HG02571 (cell line): ENCODE results near the gene QRFPR.
"Not testable (repeated sequence)": the region's sequence is repeated elsewhere in the genome, so short reads cannot be mapped to it uniquely, and the experiment has no call there.

Experiments
- ATAC-seq: cut with Tn5 transposase; IDR thresholded peaks from one replicate; pipeline ENCODE4 v1.9.1; 2021; ENCODE audit warnings: mild to moderate bottlenecking, moderate library complexity; ENCODE audit not compliant: unreplicated experiment

The QRFPR gene

DNA sequence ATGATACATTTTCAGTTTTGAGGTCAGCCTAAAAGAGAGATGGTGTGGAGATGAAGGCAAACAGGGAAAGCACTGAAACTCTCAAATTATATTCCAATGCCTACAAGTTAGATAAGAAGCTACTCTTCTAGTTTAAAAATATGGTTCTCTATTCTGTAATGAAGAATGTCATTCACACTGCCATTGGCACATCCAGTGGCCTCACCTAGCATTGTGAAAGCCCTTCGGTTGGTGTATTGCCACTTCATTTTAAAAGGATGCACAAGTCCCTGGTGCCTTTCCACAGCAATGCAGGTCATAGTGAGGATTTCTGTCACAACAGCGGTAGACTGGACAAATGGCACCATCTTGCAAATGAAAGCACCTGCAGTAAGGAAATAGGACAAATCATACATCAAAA is 40.6 kb downstream of the QRFPR start:
- no peak for ATAC-seq

DNA sequence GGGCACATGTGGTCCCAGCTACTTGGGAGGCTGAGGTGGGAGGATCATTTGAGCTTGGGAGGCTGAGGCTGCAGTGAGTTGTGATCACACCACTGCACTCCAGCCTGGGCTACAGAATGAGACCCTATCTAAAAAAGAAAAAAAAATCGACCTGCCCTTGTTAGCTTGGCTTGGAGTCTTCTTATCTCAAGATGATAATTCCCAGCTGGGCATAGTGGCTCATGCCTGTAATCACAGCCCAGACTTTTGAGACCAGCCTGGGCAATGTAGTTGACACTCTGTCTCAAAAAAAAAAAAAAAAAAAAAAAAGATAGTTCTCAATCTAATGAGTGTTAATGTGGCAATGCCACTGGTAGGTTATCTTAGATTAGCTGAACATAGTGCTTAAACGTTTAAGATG is 41.0 kb downstream of the QRFPR start:
- no peak for ATAC-seq

DNA sequence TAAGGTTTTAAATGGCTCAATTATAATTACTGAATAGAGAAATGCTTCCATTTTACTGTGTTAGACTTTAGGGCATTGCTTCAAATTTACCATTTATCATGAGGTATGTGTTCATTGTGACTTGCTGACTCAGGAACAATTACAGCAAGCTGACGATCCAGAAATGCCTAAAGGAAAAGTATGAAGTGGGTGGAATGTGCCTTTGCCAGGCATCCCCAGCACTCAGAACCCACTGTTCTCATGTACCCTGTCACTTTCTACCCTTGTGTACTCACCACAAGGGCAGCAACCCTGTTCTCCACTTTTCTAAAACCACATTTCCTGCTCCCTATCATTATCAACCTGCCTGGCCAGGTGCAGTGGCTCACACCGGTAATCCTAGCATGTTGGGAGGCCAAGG is 41.5 kb downstream of the QRFPR start:
- ATAC-seq, result no peak

DNA sequence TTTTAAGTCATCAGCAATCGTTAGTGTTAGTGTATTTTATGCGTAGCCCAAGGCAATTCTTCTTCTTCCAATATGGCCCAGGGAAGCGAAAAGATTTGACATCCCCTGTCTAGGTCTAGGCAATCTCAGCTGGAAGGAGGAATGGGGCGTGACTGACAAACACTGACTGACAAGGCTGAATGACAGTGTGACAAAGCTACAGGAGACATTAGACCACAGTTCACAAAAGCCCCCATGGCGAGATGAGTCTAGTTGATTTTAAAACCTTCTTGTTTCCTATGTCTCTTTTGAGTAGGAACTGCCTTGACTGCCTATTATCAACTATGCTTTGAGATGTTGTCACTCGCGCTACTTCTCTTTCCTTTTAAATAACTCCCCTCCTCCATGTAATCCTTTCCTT is 42.3 kb downstream of the QRFPR start:
- ATAC-seq, result no peak

DNA sequence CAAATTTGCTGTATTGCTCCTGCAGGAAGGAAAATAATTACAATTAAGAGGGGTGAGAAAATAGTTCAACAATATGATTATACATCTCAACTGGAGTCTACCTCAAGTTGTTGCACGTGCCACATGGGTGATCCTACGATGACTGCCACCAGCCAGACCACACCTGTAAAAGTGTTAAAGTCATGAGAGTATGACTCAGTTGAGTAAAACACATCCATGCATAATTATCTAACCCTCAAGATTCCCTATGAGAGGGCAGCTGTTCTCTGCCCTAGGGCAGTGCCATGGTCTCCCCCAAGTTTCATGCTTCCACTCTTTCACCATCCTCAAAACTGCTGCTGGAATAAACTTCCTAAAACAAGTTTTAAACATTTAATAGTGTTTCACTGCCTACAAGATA is 44.1 kb downstream of the QRFPR start:
- ATAC-seq, result no peak

DNA sequence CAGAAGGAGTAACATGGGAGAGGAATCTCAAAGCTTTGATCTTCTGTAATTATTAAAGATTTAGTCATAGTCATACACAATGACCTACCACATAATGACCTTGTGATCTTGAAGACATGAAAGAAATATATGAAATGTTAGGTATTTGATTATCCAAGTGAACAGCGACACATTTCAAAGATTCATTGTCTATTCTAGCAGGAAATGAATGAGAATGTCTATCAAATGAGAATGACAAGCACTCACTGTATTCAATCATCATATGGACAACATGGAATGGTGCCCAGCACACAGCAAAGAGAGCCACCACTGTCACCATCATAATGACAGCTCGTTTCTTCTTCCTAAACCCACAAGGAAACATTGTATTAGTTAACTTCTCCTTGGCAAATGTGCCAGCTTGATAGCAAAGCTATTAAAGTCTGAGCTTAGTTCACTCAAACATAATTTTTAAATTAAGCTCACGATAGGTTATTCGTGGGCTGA is 50.6 kb downstream of the QRFPR start:
- ATAC-seq, result no peak

DNA sequence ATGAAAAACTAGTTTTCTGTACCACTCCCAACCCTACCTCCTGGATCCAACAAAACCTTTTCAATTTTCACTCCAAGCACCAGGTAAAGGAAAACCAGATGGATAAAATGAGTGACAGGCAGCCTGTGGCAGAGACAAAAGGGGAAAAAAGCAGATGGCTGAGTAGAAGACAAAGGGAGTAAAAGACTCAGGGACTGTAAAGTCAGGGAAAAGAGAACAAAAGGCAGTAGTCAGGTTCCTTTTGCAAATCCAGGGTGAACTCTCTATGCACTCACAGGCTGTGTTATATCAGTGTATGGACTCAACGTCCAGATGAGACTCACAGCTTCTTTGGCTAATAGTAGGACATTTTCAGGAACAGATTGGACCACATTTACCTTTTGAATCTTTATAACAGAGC is 54.2 kb downstream of the QRFPR start:
- no peak for ATAC-seq

DNA sequence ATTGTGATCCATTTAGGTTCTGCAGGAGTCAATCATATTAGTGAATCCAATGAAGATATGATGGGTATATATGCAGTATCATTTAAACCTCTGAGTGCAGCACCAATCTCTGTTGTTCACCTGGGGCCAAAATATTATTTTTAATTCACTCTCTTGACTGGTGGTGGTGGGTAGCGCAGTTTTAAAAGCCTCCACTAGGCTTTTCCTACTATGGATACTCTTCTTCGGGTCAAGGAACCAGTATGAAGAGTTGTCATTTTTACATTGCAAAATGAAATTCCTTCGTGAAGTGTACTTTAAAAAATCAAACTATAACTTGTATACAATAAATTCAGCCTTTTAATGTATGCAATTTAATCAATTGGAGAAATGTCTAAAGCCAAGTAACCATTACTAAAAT is 56.5 kb downstream of the QRFPR start:
- ATAC-seq, result no peak

DNA sequence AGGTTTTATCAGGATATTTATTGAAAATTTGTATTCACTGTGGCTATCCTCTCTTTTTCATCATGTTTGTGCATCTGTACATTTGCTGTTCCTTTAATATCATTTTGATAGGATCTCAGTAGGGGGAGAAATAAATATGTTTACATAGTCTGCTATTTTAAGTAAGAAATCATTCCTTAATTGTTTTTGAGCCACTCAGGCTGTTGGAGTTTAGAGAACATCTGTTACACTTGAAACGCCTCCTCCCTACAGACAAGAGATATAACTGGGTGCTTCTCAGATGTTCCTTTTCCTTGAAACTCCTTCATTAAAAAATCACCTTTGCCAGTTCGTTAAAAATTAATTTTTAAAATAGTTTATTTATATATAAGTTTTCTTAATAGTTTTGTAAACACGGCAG is 59.4 kb downstream of the QRFPR start:
- ATAC-seq, result no peak

DNA sequence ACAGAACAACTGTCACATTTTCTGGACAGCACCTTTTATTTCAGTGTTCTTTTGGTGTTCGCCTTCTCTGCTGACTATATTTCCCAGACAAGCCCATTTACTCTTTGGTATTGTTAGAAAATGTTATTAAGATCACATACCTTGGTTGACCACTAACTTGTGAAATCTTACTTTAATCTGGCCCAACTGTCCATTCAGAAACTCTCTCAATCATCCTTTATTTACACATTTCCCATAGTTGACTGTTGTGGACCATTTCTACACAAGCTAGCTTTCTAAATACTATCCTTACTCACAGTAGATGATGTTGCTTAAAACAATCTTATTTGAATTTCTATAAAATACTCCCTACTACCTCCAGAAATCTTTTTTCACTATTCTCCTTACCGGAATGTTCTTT is 64.7 kb downstream of the QRFPR start:
- no peak for ATAC-seq

DNA sequence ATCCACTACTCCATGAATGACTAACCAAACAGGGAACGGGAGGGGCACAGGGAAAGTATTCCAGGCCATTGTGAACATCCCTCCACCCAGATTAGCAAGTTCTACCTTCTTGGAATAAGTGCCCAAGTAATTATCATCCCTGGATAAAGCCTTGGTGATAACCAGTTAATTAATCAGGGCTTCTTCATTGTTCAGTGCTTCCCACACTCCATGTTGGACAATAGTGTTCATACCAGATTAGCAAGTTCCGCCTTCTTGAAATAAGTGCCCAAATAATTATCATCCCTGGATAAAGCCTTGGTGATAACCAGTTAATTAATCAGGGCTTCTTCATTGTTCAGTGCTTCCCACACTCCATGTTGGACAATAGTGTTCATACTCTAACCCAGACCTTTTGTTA is 67.4 kb downstream of the QRFPR start:
- not testable (repeated sequence) for ATAC-seq

DNA sequence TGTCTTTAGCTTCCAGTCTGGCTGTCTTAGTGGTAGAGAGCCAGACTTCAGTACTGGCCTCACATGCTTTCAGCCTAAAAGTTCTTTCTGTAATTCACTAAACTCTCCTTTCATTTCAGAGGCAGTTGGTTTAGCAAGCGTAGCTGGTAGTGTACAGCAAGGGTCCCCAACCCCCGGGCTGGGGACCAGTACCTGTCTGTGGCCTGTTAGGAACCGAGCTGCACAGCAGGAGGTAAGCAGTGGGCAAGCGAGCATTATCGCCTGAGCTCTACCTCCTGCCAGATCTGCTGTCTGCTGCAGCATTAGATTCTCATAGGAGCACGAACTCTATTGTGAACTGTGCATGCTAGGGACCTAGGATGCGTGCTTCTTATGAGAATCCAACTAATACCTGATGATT is 72.0 kb downstream of the QRFPR start:
- ATAC-seq, result no peak

DNA sequence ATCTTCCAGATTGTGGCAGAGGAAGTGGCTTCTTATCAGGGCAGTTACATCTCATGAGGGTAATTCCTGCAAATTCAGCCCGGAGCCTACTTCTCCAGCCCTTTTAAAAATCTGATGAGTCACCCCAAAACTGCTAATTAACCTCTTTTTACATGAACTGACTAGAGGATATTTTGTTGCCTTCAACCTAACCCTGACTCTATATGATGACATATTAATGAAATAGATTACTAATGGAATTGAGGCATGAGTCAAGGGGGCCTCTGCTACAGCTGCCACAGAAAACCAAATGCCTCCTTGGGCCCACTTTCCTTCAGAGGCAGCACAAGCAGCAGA is 72.5 kb downstream of the QRFPR start:
- ATAC-seq, result no peak

DNA sequence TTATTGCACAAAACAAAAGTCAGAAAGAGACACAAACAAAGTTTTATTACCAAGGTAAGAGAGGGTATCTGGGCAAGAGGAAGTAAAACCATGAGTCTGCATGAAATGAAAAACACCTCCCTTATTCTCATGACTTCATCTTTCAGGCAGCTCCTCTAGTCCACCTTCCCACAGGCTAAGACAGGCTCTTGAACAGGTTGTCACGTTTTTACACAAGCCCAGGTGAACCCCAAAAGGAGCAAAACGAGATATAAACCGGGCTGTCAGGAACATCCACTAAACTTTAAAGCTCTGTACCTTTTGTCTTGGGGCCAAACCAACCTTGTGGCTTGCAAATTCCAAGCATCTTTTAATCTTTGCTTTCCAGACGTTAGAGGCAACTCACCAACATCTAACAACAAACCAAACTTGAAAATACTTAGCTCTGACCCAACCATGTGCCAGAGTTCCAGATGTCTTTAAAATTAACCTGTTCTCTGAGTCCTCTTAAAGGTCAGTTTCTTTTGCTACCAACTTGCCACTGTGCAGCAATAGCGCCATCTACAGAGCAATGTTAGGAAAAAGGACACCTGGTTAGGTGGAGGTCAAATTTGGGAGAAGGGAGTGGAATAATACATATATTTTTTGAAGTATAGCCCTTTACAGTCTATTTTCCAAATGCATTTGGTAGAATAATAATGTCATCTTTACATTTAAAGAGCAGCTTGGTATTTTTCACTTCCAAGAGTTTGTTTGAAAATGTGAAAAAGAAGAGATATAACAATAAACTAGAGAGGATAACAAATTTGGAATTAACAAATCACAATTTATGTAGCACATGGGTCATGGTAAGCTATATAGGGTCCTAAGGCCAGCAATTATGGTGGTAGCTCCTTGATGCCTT is 73.1 kb downstream of the QRFPR start:
- ATAC-seq, result peak; percentile 92

DNA sequence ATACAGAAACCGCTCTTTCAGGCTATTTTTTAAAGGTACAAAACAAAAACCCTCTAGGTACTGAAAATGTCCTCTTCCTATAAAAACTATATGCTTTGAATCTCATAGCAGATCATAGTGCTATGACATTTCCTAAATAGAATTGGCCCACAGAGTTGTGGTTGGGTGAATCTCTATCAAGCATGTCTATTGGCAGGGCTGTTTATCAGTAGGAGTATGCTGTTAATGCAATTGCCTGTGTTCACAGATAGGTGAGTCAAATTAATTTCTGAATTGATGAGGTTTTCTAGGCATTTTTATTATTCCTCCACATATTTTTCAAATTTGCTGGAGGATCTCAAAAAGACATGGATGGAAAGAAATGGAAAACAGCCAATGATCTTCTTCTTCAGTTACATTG is 73.9 kb downstream of the QRFPR start:
- no peak for ATAC-seq

DNA sequence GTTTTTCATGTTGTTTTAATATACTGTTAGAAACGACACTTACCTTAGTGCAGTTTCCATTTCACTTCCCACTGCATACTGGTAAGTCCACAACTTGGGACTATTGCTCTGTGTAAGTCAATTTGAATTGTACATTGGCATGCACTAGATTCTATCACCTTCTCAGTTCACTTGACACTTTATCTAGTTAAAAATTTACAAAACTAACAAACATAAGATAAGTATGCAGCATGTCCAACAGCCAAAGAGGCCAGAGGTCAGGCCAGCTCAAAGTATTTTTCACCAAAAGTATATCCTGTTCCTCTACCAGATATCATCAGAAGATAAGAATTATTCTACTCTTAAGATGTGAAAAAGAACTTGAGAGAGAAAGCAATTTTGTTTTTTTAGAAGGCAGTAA is 75.9 kb downstream of the QRFPR start:
- ATAC-seq, result no peak

DNA sequence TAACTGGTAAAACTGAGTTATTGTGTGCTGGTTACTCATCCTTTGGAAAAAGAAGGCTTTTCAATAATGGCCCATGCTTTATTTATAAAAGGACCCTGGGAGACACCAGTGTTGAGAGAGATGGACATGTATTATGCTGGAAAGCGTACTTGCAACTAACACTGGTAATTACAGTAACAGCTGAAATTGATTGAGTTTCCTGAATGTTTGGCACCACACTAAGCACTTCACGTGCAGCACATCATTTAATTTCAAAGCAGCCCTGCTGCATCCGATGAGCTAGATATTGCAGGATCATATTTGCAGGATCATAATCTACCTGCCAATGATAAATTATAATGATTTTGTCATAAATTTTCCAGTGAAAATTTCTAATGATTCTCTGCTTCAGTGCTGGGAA is 81.5 kb downstream of the QRFPR start:
- no peak for ATAC-seq

DNA sequence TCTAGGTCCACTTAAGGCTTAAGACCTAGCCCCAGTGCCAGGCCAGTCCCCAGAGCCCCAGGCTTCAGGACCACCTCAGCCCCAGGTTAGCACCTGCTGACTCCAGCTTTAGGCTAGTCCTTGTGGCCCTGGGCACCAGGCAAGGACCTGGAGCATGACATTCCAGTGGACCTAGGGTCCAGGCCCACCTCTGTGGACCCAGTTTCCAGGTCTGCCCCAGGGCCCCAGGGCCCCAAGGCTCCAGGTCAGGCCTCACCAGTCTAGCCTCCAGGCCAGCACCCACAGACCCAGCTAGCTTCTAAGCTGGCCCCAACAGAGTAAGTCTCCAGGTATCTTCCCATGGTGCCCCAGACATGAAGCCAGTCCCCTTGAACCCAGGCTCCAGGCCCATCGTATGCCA is 97.5 kb downstream of the QRFPR start:
- ATAC-seq, result no peak

DNA sequence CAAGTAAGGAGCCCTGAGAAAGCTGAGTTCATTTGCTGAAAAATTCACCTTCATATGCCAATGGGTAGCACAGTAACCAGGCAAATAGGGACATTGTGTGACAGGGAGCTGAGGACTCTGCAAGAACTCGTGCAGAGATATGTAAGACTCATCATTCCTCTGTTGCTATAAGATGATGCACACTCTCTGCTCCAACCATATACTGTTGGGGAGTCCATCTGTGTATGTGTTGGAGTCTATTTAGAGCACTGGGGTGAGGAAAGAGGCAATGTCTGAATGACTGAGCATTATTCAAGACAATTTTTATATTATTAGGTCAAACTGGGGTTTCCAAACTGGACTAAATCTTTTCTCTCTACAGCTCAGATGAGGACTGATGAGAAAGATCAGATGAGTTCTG is 100.4 kb downstream of the QRFPR start:
- ATAC-seq, result no peak

DNA sequence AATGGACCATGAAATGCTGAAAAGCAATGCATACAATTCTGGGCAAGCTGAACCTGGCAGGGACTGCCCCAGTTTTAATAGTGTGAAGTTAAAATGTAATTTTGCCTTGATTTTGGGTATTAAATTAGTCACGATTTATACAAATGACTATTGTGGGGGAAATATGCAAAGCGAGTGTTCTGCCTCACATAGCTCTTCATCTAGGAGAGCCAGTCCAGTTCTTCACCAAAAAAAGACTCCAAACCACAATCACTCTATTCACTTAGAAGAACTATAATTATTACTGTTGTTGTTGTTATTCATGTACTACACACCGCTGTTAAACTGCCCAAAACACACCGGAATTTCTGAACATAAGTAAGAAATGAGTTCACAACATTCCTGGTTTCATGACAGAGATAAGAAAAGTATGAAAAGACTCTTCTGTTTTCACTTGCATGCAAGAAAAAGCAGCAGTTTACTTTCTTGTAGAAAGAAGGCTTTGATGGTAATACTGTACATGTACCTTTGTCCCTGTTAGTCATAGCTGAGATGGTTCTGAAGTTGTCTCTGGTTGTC is 101.9 kb downstream of the QRFPR start:
- ATAC-seq, result peak; percentile 65
